Measurements from ENCODE around the gene MRPS34.

MRPS34 gene

DNA sequence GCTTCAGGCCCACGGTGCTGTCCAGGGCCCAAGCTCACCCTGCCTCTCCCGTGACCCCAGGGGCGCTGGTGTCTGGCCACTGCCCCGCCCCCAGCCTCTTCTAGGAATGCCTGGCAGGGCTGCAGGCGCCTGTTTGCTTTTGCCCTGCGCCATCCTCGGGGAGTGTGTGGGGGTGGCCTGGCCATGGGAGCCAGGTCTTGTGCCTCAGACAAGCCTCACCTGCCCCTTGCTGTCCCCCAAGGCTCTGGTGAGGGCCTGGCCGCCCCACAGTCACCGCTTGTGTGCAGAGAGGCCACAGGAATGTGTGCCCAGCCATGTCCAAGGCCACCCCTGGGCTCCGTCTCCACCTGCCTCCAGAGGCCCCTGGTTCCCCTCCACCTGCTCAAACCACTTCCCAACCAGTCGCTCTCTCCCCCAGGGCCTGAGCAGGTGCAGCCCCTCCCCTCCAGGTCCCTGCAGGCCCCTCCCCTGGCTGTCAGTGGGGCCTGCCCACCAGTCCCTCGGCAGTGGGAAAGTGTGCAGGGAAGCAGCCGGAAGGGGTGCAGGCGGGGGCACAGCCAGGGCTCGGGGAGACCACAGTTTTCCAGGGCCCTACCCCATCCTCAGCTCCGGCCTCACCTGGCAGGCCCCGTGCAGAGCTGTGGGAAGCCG is 21.4 kb upstream of the MRPS34 start:
- no peak for DNase-seq

DNA sequence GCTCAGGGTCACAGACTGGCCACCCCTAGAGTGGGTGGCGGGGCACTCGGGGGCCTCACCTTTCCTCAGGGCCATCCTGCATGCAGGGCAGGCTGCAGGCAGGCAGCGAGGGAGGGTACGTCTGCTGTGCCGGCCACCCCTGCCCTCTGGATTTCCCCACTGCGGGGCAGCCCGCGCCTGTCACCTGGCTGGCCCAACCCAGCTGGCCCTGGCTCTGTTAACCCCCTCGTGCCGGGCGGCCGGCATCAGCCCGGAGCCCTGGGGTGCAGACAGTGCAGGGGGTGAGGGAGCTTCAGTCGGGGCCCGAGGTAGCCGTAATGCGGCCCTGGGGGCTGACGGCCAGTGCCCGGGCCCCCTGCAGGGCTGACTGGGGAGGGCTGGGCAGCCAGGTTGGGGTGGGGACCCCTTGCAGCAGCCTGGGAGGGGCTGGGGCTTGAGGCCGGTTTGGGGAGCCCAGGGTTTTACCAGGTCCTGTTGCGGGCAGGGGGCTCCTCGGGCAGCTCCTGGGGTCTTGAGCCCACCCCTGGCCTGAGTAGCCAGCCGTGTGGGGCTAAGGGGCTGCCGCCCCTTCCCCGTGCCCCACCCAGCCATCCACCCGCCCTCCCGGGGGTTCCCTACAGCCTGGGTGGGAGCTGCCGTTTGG is 20.8 kb upstream of the MRPS34 start, which contains the start of gene IGFALS:
IGFALS (minus strand) TSS at position 128 of the 643 bp plus-strand sequence; CDS start at position 75, 53 bp downstream.
- DNase-seq: no peak

DNA sequence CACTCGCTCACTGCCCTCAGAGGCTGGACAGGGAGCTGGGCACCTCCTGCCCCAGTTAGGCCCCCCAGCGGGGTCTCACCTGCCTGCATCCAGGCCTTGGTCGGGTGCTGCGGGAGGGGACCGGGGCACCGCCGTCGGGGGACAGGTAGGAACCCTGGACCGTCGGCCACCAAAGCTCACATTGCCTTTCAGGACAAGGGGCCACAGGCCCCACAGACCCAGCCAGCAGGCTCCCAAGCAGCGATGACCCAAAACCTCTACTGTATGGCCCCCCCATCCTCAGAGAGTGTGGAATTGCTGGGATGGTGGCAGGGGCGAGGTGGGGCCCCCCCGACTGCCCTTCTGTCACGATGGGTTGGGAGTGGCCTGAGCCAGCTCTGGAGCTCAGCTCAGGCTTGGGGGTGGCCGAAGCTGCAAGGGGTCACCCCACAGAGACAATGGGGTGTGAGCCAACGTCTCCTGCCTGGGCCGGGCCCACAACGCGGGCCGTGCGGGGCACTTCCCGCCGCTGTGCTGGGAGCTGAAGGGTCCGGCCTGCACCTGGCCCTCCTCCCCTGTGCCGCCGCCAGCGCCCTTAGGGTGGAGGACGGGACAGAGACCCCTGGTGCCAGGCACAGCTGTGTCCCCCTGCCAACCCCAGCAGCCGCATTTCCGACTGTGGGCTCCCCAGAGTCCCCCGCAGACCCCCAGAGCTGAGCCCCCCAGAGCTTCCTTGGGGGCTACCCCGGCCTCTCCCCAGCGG is 20.1 kb upstream of the MRPS34 start:
- no peak for DNase-seq

DNA sequence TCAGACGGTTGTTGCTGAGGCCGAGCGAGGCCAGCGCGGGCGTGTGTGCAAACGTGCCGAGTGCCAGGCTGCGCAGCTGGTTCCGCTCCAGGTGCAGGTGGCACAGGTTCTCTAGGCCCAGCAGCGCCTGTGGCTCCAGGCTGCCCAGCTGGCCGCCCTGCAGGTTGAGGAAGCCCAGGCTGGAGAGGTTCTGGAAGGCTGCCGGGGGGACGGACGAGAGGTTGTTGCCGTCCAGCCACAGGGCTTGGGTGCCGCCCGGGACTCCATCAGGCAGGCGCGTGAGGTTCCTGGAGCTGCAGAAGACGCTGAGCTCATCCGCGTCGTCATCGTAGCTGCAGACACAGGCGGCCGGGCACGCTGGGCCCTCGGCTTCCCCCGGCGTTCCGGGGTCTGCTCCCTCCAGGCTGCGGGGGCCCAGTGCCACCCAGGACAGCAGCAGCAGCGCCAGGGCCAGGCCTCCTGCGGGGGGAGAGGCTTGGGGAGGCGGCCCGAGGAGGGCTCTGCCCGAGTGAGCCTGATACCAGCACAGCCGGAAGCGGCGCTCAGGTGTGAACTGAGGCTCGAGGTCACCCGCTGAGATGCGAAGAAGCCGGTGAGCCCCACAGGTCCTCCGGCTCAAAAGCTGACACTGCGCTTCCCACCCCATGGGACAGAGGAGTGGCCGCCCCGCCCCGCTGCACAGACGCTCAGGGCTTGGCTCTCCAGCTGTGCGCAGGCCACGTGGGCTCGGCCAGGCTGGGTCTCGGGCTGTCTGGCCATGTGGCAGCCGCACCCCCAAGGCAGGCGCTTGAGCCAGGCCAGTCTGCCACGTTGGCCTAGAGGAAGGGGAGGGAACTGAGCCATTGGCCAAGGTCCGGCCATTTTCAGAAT is 19.2 kb upstream of the MRPS34 start:
- DNase-seq: no peak

DNA sequence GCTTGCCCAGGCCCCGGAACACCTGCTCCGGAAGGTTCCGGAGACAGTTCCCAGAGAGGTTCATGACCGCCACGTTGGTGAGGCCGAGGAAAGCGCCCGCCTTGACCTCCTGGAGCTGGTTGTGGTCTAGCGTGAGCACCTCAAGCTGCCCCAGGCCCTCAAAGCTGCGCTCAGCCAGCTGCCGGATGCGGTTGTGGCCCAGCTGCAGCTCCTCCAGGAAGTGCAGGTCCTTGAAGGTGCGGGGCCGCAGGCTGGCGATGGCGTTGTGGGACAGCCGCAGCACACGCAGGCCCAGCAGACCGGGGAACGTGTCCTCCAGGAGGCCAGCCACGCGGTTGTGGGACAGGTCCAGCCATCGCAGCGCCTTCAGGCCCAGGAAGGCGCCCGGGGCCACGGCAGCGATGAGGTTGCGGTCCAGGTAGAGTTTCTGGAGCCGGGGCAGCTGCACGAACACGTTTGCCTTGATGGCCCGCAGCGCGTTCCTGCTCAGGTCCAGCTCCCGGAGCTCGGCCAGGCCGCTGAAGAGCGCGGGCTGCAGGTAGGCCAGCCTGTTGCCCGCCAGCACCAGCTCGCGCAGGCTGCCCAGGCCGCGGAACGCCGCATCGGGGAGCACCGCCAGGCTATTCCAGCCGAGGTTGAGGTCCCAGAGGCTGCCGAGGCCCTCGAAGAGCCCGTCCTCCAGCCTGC is 18.5 kb upstream of the MRPS34 start:
- no peak for DNase-seq

DNA sequence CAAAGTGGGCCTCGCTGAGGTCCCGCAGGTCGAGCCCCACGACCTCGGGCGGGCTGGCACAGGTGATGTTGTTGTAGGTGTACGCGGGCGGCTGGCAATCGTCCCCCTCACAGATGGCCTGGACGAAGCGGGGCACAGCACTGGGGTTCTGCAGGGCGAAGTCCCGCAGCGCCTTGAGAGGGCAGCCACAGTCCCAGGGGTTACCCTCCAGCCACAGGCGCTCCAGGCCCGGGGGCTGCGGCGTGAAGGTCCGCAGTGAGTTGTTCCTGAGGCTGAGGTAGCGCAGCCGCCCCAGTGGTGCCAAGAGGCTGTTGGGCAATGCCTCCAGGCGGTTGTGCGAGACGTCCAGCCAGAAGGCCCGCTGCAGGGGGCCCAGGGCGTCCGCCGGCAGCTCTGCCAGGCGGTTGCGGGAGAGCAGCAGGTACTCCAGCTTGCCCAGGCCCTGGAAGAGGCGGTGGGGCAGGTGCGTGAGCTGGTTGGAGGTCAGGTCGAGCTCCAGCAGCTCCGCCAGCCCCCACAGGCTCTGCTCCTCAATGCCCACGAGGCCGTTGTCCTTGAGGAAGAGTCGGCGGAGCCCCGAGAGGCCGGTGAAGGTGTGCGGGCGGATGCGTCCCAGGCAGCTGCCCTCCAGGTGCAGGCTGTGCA is 17.8 kb upstream of the MRPS34 start:
- DNase-seq: no peak

DNA sequence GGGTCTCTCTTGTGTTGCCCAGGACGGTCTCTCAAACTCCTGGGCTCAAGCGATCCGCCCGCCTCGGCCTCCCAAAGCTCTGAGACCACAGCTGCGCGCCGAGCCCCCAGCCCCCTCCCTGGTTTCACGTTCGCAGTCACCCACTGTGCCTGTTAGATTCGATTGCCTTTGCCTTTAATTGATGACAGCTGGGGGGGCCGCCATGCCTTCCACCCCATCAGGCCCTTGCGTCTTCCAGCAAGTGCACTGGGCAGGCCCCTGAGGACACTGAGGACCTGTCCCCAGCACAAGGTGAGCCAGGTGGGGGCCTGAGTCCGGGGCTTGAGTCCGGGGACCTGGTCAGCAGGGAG is 17.3 kb upstream of the MRPS34 start:
- DNase-seq: no peak

DNA sequence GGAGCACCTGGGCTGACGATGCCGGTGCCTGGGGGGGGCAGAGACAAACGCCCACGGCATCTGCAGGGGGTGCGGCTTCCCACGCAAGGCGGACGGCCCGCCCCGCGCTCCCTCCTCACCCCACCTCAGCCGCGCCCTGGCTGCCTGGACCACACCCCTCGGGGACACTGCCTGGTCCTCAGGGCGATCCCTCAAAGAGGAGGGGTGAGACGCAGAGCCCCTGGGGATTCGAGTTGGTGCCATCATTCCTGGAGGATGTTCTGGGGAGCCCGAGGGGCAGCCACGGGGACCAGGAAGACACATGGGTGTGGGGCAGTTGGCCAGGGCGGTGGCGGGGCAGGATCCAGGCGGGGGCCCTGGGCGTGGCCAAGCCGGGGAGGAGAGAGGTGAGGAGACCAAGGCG is 16.7 kb upstream of the MRPS34 start:
- DNase-seq: no peak

DNA sequence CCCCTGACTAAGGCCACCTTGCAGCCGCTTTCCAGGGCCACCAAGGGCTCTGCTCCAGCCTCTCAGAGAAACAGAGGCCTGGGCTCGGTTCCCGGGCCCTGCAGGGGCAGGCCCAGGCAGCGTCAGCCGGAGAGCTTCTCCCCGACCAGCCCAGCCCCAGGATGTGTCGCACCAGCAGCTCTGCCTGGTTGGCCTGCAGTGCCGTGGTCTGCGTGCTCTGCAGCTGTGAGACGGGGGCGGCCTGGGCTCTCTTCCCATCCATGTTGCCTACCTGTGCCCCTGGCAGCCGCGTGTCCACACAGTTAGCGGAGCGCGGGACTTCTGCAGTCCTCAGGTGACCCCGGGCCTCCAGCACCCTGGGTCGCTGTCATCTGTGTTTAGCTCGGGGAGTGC is 15.8 kb upstream of the MRPS34 start:
- DNase-seq: no peak

DNA sequence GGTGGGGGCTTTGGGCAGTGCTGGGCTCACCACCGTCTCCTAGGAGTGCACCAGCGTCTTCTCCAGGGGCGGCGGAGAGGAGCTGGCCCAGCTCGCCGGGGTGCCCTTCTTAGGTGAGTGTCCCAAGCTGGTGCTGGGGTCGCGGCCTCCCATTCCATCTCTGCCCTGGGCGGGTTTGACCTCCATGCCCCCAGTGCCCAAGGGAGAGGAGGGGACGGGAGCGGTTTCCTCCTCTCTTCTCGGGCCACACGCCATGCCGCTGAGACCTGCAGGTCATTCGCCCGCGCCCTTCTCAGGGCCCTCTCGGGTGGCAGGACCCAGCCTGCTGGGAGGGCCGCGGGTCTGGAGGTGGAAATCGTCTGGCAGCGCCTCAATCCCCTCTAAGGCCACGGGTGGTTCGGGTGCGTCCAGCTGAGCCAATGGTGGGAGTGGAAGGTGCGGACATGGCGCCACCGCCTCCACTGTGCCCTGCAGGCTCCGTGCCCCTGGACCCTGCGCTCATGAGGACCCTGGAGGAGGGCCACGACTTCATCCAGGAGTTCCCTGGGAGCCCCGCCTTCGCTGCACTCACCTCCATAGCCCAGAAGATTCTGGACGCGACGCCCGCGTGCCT is 15.3 kb upstream of the MRPS34 start:
- DNase-seq: no peak

DNA sequence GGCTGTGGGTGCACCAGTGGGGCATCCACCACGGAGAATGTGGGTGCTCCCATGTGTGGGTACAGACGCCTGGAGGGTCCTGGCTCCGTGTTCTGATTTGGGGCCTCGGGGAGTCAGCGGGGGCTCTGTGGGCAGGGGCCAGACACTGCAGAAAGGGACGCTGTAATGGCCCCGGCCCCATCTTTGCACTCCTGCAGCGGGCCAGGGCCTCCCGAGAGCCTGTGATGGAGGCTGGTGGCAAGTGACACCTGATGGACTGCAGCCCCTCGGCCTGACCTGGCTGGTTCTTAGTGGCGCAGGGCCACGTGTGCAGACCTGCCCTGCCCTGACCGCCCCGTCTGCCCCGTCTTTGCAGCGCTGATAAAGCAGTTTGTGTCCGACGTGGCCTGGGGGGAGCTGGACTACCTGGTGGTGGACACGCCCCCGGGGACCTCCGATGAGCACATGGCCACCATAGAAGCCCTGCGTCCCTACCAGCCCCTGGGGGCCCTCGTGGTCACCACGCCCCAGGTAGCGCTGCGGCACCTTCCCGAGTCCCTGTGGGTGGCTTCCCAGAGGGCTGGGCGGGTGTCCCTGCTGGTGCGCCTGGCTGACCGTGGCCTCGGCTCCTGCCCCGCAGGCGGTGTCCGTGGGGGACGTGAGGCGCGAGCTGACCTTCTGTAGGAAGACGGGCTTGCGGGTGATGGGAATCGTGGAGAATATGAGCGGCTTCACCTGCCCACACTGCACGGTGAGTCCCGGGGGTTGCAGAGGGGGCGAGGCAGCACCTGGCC is 14.6 kb upstream of the MRPS34 start:
- DNase-seq: no peak

DNA sequence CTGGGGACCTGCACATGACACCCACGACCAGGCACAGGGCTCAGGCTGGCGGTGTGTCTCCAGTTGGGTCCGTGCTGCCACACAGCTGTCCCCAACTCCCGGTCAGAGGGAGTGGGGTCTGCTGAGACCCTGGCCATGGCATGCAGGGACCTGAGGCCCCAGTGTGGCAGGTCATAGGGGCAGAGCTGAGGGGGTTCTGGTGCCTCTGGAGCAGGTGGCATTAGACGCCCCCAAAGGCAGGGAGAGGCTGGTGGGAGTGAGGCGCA is 14.1 kb upstream of the MRPS34 start:
- DNase-seq: no peak

DNA sequence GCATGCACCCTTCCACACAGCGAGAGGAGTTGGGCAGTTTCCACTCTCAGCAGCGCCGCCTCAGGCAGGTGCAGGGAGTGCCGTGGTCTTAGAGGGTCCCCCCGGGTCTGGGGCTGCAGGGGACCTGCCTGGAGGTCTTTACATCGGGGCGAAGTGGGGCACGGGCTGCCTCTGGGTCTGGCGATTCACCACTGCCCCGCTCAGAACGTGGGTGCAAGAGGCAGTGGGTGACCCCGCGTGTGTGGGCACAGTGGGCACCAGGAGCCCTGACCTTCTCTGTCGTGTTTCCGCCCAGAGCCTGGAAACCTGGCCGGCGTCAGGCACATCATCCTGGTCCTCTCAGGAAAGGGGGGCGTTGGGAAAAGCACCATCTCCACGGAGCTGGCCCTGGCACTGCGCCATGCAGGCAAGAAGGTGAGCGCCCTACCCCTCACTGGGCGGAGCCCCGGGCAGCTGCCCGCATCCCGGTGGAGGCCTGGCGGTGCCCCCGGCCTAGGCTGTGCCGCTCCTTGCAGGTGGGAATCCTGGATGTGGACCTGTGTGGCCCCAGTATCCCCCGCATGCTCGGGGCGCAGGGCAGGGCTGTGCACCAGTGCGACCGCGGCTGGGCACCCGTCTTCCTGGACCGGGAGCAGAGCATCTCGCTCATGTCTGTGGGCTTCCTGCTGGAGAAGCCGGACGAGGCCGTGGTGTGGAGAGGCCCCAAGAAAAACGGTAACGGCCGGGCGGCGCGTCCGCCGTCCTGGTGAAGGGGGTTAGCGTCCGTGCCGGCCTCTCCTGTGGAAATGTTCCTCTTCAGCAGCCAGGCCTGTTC is 13.5 kb upstream of the MRPS34 start:
- no peak for DNase-seq

DNA sequence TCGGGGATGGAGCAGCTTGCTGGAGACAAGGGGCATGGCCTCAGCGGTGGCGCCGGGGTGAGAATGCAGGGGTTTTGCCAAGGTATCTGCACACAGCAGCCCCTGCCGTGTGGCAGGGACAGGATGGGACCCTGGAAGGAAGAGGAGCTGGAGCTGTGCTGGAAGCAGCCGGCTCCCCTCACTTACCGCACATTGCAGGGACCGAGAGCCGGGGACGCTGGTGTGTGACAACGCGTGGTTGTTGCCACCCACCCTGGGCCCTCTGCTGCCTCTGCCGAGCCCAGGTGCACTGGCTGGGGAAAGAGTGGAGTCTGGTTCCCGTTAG is 12.9 kb upstream of the MRPS34 start:
- DNase-seq: no peak

DNA sequence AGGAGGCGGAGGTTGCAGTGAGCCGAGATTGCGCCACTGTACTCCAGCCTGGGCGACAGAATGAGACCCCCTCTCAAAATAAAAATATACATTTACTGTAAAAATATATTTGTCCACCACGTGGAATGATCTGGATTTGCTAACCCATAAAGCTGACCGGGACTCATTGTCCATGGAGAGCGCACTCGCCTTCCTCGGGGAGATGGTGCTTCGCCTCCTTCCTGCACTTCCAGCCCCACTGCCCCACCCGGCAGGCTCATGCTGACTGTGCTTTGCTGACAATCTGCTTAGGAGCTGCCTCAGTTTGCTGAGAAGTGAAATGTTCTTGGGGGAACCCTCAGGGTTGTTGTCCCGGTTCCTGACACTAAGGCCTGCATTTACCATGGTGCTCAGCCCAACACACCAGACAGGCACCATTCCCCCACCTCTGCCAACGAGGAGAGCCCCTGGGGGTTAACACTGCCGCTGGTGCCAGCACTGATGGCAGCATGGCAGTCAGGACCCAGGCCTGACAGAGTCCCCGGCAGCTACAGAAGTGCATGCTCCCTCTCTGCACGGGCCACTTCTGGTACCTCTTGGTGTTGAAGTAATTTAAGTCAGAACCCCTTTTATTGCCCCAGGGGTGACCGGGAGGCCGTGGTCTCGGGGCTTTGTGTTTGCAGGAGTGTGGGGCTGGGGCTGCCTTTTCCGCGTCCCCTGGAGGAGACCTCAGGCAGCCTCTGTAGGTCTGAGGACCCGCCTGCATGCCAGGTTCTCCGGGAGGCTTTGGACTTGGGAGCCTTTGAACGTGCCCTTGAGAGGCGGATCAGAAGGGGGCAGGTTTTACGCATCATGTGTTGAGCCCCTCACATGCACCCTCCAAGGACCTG is 12.3 kb upstream of the MRPS34 start:
- DNase-seq: no peak

DNA sequence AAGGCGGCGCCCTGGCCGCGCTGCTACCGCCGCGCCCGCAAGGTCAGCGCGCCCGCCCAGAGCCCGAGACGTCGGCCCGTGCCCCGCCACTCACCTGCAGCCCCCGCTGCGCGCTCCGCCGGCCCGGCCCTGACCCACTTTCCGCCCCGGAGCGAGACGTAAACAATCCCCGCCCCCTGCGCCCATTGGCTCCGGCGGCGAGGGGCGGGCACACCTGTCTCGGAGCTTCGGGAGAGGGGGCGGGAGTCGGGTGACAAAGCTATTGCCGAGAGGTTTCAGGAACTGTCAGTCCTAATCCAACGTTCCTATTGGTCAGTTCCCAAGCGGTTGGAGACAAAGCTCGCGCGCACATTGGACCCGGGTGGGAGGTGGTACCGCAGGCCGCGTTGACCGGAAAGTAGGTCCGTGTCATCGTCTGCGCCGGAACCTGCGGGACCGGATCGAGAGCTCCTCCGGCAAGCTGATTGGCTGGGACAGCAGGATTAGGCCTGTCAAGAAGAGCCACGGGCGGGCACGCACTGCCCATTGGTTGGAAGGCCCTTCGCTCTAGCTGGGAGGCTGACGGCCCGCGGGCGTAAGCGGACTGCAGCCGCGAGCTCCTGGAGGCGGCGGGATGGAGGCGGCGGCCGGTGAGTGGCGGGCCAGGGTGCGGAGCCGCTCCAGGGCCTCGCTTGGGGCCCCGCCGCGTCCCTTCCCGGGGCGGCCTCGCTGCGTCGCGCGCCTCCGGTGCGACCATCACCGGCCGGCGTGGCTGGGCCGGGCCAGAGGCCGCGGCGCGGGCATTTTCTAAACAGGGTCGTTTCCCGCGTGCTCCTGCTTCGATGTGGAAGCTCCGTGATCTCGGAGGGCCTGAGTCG is 9.7 kb upstream of the MRPS34 start, which contains the start of the genes NUBP2 and SPSB3:
NUBP2 (plus strand) TSS at position 553 of the 857 bp plus-strand sequence; CDS start at position 614, 61 bp downstream.
SPSB3 (minus strand) TSS at position 164 of the 857 bp plus-strand sequence. CDS start 1,088 bp downstream, outside the sequence.
- peak; percentile 100 for DNase-seq

DNA sequence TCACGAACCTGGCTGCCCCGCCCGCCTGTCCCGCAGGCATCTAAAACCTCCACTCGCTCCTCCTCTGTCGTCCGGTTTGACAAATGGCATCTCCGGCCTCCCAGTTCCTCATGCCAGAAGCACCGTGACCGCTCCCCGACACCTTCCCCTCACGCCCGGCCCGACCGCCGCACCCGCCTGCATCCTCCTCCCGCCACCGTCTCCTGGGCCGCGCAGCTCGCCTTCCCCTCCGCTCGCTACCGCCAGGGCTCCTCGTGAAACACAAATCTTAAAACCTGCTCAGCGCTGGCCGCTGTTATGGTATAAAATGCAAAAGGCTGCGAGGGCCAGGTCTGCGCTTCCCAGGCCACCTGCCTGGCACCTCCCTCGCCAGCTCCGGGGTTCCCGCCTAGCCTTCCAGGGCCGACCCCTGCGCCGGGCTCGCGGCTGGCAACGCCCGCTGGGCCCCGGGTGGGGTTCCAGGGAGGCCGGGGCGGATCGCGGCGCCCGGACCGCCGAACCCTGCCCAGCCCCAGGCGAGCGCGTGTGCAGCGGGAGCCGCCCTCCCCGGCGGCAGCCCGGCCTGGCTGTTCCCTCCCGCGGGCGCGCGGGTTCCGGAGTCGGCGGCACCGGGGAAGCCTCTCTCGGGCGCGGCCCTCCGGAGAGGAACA is 8.9 kb upstream of the MRPS34 start:
- DNase-seq: no peak

DNA sequence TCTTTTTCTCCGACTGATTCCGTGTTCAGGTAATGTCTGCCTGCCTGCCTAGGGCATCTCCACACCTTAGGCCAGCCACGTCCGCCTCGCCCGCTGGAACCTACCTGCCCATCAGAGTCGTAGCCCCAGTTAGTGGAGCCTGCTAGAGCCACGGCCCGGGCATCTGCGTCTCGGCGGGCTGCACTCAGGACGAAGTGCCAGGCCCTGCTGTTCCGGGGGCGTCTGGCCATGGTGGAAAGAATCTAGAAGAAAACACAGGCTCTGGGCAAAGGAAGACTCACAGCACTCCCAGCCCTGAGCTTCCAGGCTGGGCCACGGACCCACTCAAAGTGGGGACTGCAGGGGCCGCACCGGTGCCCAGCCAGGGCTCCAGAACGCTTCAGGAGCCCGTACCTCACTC is 8.3 kb upstream of the MRPS34 start:
- DNase-seq: no peak

All from NCI-H2081 treated with DMSO at 0.1 percent for 48 hours (cell line).